22Rv1 (cell line): ENCODE measurements around the gene NEIL1.

ENCODE experiments used
- ZFX ChIP-seq: fragments of 450-650 bp; IDR thresholded peaks from 2 replicates; pipeline ENCODE4 v1.6.1; 2017; ENCODE audit warnings: antibody characterized with exemption, borderline replicate concordance
- TF ChIP-seq, protein P1 (sequence below): fragments of 450-650 bp; IDR thresholded peaks from 2 replicates; pipeline ENCODE4 v1.5.1; 2017; ENCODE audit warnings: mild to moderate bottlenecking

DNA sequence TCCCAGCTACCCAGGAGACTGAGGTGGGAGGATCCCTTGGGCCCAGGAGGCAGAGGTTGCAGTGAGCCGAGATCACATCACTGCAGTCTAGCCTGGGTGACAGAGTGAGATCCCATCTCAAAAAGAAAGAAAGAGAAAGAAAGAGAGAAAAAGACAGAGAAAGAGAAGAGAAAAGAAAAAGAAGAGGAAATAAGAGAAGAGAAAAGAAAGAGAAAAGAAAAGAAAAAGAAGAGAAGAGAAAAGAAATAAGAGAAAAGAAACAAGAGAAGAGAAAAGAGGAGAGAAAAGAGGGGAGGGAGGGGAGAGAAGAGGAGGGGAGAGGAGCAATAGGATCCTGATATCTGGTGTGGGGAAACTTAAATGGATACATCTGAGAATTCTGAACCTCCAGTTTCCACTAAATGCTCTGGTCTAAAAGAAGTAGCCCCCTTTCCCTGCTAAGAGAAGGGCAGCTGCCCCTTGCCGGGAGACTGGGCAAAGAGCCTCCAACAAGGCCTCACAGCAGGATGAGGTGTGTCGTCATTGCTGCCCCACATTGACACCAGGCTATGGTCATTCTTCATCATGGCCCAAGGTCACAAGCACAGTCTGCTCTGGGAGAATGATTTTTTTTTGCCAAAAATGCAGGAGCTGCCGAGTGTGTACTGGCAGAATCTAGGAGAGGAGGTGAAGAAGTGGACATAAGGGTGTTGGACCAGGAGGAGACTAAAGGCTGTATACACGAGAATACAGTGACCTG, 32.1 kb upstream of the NEIL1 start:
- TF ChIP-seq, protein P1, sequence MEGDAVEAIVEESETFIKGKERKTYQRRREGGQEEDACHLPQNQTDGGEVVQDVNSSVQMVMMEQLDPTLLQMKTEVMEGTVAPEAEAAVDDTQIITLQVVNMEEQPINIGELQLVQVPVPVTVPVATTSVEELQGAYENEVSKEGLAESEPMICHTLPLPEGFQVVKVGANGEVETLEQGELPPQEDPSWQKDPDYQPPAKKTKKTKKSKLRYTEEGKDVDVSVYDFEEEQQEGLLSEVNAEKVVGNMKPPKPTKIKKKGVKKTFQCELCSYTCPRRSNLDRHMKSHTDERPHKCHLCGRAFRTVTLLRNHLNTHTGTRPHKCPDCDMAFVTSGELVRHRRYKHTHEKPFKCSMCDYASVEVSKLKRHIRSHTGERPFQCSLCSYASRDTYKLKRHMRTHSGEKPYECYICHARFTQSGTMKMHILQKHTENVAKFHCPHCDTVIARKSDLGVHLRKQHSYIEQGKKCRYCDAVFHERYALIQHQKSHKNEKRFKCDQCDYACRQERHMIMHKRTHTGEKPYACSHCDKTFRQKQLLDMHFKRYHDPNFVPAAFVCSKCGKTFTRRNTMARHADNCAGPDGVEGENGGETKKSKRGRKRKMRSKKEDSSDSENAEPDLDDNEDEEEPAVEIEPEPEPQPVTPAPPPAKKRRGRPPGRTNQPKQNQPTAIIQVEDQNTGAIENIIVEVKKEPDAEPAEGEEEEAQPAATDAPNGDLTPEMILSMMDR = no peak
- TF ChIP-seq ZFX = no peak
